ENCODE data around the gene ZRSR2.
A peak's percentile ranks its signal among the peaks of the same experiment; 100 is the strongest.

Gene ZRSR2

DNA sequence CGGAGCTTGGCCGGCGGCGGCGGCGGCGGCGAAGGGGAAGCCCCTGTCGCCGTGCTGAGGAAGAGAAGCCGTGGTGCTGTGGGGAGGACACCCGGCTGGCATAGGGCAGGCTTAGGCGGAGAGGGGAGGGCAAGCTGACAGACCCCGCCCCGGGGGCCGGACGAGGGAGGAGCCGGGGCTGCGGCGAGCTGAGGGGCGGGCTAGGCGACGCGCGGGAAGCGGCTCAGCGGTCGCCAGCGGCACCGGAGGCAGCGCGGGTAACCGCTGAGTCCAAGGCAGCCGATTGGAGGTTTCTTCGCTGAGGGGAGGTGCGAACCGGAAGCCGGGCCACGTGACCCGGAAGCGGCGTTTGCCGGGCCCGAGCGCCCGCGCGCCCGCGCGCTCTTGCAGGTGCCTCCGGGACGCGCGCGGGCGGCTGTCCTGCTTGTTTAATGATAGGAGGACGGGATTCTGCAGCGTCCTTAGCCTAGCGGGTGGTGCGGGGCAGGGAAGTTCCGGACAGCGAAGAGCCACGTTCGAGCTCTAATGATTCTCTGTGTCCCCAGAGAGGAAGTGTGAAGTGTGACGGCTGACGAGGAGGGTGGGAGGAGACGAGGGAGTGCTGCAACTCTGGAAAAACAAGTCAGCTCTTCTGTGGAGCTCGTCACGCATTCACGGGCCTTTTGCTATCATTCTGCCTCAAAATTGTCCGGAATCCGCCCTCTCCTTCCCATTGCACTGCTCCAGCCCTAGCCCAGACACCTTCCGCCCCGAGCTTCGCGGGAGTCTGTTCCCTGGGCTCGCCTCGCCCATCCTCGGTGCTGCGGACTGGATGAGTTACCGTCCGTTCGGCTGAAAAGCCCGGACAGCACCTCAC, 64.7 kb downstream of the ZRSR2 start, which contains the start of gene AP1S2:
Gene AP1S2, minus strand, starts transcription at position 102 of the 856 bp plus-strand sequence. CDS start 2,289 bp downstream, outside the sequence.
- no peaks in the 10 kb centered on the region for H3K9me3 ChIP-seq (ENCODE audit: control insufficient read depth in 1 of 2, low read length in 2 of 2)
- H3K4me1 ChIP-seq (ENCODE audit: control insufficient read depth in 1 of 2, insufficient read depth in 2 of 2, low read length in 2 of 2) = peaks cover 0 to 5% of the 10 kb centered on the region in 2 donors
- no peaks in the 10 kb centered on the region for H3K27me3 ChIP-seq (ENCODE audit: low read depth, low read length)
- H3K4me3 ChIP-seq (ENCODE audit: low read depth in 1 of 2, low read length in 2 of 2) = peak within 1 kb of the TSS; percentile 69 to 74
- H3K27ac ChIP-seq (ENCODE audit: low read length) = peak within 1 kb of the TSS; percentile 91
- H3K36me3 ChIP-seq (ENCODE audit: control insufficient read depth in 1 of 2, insufficient read depth in 2 of 2, low read length in 2 of 2) = no peaks in the 10 kb centered on the region

DNA sequence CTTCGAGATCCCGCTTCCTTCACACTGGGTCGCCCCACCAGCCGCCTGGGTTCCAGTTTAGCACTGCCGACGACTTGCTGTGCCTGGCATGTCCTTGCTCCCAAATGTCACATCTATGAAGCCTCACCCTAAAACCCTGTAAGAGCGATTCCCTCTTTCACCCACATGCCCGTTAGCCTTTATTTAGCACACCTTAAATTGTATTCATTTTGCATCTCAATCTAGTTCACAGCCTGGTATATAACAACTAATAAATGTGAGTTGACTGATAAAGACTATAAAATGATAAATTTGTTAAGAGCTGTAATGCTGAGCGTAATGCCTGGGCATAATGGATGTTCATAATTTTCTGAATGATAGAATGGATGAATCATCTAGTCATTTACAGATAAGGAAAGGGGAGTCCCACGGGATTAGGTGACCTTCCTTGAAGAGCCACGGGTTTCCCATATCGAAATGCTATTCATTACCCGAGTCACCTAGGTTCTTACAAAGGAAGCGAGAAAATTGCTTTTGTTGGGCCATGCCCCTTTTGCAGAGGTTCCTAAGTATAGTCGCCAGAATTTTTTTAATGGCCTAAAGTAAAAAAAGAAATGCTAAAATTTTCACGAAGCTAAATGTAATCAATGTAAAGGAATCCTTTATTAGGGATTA, 65.4 kb downstream of the ZRSR2 start:
- Histone ChIP-seq H3K4me1 (ENCODE audit: control insufficient read depth in 1 of 2, insufficient read depth in 2 of 2, low read length in 2 of 2) (peaks cover 0 to 5% of the 10 kb centered on the region in 2 donors), H3K36me3 (ENCODE audit: control insufficient read depth in 1 of 2, insufficient read depth in 2 of 2, low read length in 2 of 2) (no peaks in the 10 kb centered on the region), H3K4me3 (ENCODE audit: low read depth in 1 of 2, low read length in 2 of 2) (peak overlapping the region; percentile 69 to 74), H3K27me3 (ENCODE audit: low read depth, low read length) (no peaks in the 10 kb centered on the region), H3K9me3 (ENCODE audit: control insufficient read depth in 1 of 2, low read length in 2 of 2) (no peaks in the 10 kb centered on the region), H3K27ac (ENCODE audit: low read length) (peak overlapping the region; percentile 91)

DNA sequence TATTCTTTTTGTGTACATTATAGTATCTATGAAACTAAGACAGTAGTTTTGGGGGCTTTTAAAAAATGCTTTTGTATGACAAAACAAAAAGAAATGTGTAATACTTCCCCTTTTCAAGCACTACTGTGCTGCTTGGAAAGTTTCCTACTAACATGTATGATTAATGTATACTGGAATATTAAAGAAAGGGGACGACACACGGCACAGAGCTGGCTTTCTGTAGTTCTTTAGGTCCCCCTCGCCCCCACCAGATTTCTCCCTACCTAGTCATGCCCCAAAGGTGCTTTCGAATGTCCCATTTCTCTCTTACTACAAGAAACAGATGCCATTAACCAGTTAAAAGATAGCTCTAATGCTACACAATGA, 65.9 kb downstream of the ZRSR2 start:
- no peaks in the 10 kb centered on the region for H3K36me3 ChIP-seq (ENCODE audit: control insufficient read depth in 1 of 2, insufficient read depth in 2 of 2, low read length in 2 of 2)
- no peak overlapping the region for H3K4me3 ChIP-seq (ENCODE audit: low read depth in 1 of 2, low read length in 2 of 2)
- H3K27me3 ChIP-seq (ENCODE audit: low read depth, low read length) = no peaks in the 10 kb centered on the region
- H3K4me1 ChIP-seq (ENCODE audit: control insufficient read depth in 1 of 2, insufficient read depth in 2 of 2, low read length in 2 of 2) = peaks cover 0 to 2% of the 10 kb centered on the region in 2 donors
- no peaks in the 10 kb centered on the region for H3K9me3 ChIP-seq (ENCODE audit: control insufficient read depth in 1 of 2, low read length in 2 of 2)
- H3K27ac ChIP-seq (ENCODE audit: low read length) = peak overlapping the region; percentile 91

DNA sequence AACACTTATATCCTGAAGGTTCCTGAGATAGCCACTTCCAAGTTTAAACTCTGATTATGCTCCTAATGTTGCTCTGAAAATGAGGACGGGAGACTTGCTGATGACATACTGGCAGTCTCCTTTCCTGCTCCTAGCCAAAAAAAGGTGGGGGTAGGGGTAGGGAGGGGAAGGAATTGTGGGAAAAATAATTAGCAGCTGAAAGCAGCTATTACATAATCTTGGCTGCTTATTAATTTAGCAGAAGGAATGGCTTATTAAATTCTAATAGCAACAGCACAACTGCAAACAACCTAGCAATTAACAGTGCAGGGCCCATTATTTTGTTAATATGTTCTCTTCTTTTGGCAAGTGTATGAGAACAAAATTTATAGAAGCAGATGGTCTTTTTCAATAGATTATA, 66.4 kb downstream of the ZRSR2 start:
- Histone ChIP-seq H3K27ac (ENCODE audit: low read length) (peak overlapping the region; percentile 91), H3K9me3 (ENCODE audit: control insufficient read depth in 1 of 2, low read length in 2 of 2) (no peaks in the 10 kb centered on the region), H3K36me3 (ENCODE audit: control insufficient read depth in 1 of 2, insufficient read depth in 2 of 2, low read length in 2 of 2) (no peaks in the 10 kb centered on the region), H3K27me3 (ENCODE audit: low read depth, low read length) (no peaks in the 10 kb centered on the region), H3K4me3 (ENCODE audit: low read depth in 1 of 2, low read length in 2 of 2) (no peak overlapping the region), H3K4me1 (ENCODE audit: control insufficient read depth in 1 of 2, insufficient read depth in 2 of 2, low read length in 2 of 2) (no peaks in the 10 kb centered on the region)

DNA sequence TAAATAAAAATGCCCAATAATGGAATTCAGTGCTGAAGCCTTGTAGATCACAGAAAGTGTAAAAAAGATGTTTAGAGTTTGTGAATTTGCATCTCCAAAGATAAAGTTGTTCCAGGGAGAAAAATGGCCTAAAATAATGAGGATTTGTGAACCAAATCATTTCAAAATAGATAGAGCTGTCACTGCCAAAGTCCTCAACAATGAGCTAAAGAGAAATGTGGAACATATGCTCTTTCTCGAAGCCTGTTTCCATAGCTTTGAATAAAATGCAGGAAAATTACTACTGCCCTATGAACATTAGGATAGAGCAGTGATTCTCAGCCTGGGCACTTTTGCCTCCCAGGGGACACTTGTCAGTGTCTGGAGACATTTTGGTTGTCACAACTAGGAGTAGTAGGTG, 67.8 kb downstream of the ZRSR2 start:
- Histone ChIP-seq H3K27me3 (ENCODE audit: low read depth, low read length) (no peaks in the 10 kb centered on the region), H3K4me3 (ENCODE audit: low read depth in 1 of 2, low read length in 2 of 2) (no peak overlapping the region), H3K9me3 (ENCODE audit: control insufficient read depth in 1 of 2, low read length in 2 of 2) (no peaks in the 10 kb centered on the region), H3K36me3 (ENCODE audit: control insufficient read depth in 1 of 2, insufficient read depth in 2 of 2, low read length in 2 of 2) (no peaks in the 10 kb centered on the region), H3K27ac (ENCODE audit: low read length) (no peak overlapping the region), H3K4me1 (ENCODE audit: control insufficient read depth in 1 of 2, insufficient read depth in 2 of 2, low read length in 2 of 2) (no peaks in the 10 kb centered on the region)

DNA sequence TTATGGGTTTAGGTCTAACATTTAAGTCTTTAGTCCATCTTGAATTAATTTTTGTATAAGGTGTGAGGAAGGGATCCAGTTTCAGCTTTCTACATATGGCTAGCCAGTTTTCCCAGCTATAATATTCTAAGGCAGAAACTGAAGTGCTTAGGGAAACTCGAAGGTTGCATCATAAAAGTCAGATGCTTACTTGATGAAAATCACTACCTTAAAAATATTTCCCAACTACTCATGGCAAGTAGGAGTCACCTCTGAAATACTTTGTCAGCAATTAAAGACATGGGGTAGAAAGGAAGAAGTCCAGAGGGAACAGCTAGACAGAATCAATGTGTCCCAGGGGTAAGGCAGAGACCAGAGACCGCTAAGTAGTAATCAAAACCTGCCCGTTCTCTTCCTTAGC, 70.6 kb downstream of the ZRSR2 start:
- Histone ChIP-seq H3K4me3 (ENCODE audit: low read depth in 1 of 2, low read length in 2 of 2) (no peak overlapping the region), H3K4me1 (ENCODE audit: control insufficient read depth in 1 of 2, insufficient read depth in 2 of 2, low read length in 2 of 2) (no peaks in the 10 kb centered on the region), H3K27me3 (ENCODE audit: low read depth, low read length) (no peaks in the 10 kb centered on the region), H3K27ac (ENCODE audit: low read length) (no peak overlapping the region), H3K36me3 (ENCODE audit: control insufficient read depth in 1 of 2, insufficient read depth in 2 of 2, low read length in 2 of 2) (no peaks in the 10 kb centered on the region), H3K9me3 (ENCODE audit: control insufficient read depth in 1 of 2, low read length in 2 of 2) (no peaks in the 10 kb centered on the region)

DNA sequence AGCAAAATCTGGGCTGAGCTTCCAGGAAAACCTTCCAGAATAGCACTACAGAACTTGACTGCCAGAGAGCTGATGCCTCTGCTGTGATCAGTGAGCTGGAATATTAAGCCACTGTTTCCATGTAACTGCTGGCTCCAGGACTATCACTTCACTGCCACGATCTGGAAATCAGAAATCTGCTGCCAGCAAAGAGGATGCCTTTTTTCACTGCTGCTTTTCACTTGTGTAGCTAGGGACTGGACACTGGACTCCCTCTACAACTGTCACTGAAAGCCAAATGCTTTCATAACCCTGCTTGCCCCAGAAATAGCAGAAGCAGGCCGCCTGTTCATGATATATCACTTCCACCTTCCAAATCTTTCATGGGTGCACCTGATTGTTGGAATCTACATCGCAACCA, 73.7 kb downstream of the ZRSR2 start:
- Histone ChIP-seq H3K36me3 (ENCODE audit: control insufficient read depth in 1 of 2, insufficient read depth in 2 of 2, low read length in 2 of 2) (no peaks in the 10 kb centered on the region), H3K4me1 (ENCODE audit: control insufficient read depth in 1 of 2, insufficient read depth in 2 of 2, low read length in 2 of 2) (no peaks in the 10 kb centered on the region), H3K27ac (ENCODE audit: low read length) (no peak overlapping the region), H3K9me3 (ENCODE audit: control insufficient read depth in 1 of 2, low read length in 2 of 2) (no peaks in the 10 kb centered on the region), H3K27me3 (ENCODE audit: low read depth, low read length) (no peaks in the 10 kb centered on the region), H3K4me3 (ENCODE audit: low read depth in 1 of 2, low read length in 2 of 2) (no peak overlapping the region)

DNA sequence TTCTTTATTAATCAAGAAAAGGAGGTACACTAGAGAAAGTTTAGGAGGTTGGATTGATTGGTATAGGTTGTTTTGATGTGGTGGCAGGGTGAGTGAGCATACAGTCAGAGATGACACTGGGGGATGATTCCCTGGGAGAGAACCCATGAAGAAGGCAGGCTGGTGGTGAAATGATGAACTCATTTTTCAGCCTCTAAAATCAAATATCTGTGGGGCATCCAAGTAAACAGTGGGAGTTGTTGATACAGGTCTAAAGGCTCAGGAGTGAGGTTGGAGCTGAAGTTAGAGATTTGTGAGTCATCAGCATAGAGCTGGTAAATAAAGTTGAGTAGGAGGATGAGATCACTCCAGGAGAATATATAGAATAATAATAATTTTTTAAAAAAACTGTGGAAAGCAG, 74.3 kb downstream of the ZRSR2 start:
- H3K9me3 ChIP-seq (ENCODE audit: control insufficient read depth in 1 of 2, low read length in 2 of 2) = no peaks in the 10 kb centered on the region
- H3K27me3 ChIP-seq (ENCODE audit: low read depth, low read length) = no peaks in the 10 kb centered on the region
- no peak overlapping the region for H3K27ac ChIP-seq (ENCODE audit: low read length)
- H3K4me1 ChIP-seq (ENCODE audit: control insufficient read depth in 1 of 2, insufficient read depth in 2 of 2, low read length in 2 of 2) = no peaks in the 10 kb centered on the region
- no peak overlapping the region for H3K4me3 ChIP-seq (ENCODE audit: low read depth in 1 of 2, low read length in 2 of 2)
- H3K36me3 ChIP-seq (ENCODE audit: control insufficient read depth in 1 of 2, insufficient read depth in 2 of 2, low read length in 2 of 2) = no peaks in the 10 kb centered on the region

DNA sequence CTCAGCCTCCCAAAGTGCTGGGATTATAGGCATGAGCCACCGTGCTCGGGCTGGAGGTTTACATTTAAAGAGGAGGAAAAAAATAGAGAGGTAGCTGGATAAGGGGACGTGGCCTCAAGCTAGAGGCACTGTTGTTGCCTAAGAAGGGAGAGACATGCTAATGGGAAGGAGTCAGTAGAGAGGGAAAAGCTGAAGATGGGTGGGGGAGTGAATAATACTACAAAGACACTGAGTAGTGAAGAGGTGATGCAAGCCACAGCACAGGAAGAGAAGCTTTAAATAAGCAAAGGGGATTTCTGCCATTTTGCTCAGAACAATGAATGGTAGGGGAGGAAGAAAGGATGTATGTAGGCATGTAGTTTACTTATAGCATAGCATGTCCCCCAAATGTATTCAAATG, 75.9 kb downstream of the ZRSR2 start:
- Histone ChIP-seq H3K4me3 (ENCODE audit: low read depth in 1 of 2, low read length in 2 of 2) (no peak overlapping the region), H3K9me3 (ENCODE audit: control insufficient read depth in 1 of 2, low read length in 2 of 2) (no peaks in the 10 kb centered on the region), H3K36me3 (ENCODE audit: control insufficient read depth in 1 of 2, insufficient read depth in 2 of 2, low read length in 2 of 2) (no peaks in the 10 kb centered on the region), H3K27ac (ENCODE audit: low read length) (no peak overlapping the region), H3K4me1 (ENCODE audit: control insufficient read depth in 1 of 2, insufficient read depth in 2 of 2, low read length in 2 of 2) (no peaks in the 10 kb centered on the region), H3K27me3 (ENCODE audit: low read depth, low read length) (no peaks in the 10 kb centered on the region)

DNA sequence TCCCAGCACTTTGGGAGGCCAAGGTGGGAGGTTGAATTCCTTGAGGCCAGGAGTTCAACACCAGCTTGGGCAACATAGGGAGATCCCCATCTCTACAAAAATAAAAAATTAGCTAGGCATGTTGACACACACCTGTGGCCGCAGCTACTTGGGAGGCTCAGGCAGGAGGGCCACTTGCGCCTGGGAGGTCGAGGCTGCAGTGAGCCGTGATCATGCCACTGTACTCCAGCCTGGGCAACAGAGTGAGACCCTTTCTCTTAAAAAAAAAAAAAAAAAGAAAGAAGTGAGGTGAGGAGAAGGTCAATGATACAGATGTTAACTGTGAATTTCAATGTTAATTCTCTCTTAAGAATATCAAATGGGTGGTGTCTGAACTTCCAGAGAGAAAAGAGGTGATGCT, 79.4 kb downstream of the ZRSR2 start:
- Histone ChIP-seq H3K4me3 (ENCODE audit: low read depth in 1 of 2, low read length in 2 of 2) (no peak overlapping the region), H3K9me3 (ENCODE audit: control insufficient read depth in 1 of 2, low read length in 2 of 2) (no peaks in the 10 kb centered on the region), H3K36me3 (ENCODE audit: control insufficient read depth in 1 of 2, insufficient read depth in 2 of 2, low read length in 2 of 2) (no peaks in the 10 kb centered on the region), H3K4me1 (ENCODE audit: control insufficient read depth in 1 of 2, insufficient read depth in 2 of 2, low read length in 2 of 2) (no peaks in the 10 kb centered on the region), H3K27ac (ENCODE audit: low read length) (no peak overlapping the region), H3K27me3 (ENCODE audit: low read depth, low read length) (no peaks in the 10 kb centered on the region)

DNA sequence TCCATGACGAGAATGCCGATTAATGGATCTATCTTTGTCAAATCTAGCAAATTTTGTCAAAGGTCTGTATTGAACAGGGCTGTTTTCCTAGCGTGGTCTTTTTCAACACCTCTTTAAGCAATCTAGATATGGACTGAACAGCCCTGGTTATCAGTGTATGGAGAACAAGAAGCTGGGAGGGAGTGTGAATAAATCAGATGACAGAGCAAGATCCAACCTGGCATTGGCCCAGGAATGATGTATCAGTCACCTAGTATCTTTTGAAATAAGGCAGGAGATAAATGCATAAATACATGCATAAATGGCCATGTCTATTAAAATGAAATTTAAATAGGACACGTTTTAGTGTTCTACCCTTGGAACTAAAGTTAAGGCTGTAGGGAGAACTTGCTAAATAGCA, 80.0 kb downstream of the ZRSR2 start:
- no peaks in the 10 kb centered on the region for H3K27me3 ChIP-seq (ENCODE audit: low read depth, low read length)
- H3K27ac ChIP-seq (ENCODE audit: low read length) = no peak overlapping the region
- no peak overlapping the region for H3K4me3 ChIP-seq (ENCODE audit: low read depth in 1 of 2, low read length in 2 of 2)
- H3K9me3 ChIP-seq (ENCODE audit: control insufficient read depth in 1 of 2, low read length in 2 of 2) = no peaks in the 10 kb centered on the region
- H3K36me3 ChIP-seq (ENCODE audit: control insufficient read depth in 1 of 2, insufficient read depth in 2 of 2, low read length in 2 of 2) = no peaks in the 10 kb centered on the region
- H3K4me1 ChIP-seq (ENCODE audit: control insufficient read depth in 1 of 2, insufficient read depth in 2 of 2, low read length in 2 of 2) = no peaks in the 10 kb centered on the region

Measured in muscle layer of duodenum (tissue), 2 donors.